ENCODE data around the gene ADCY10. TPM values are rescaled to one million over a fixed set of nuclear protein-coding genes. Genes with fewer than 3 reads are reported as not detected.
A peak's percentile ranks its signal among the peaks of the same experiment; 100 is the strongest.

The ADCY10 gene
- total RNA-seq, result under 1 TPM; 0.10 to 0.70 (median 0.19) TPM
- under 1 TPM; 0.15 to 0.16 TPM for polyA plus RNA-seq
- long read RNA-seq, donor 1, result 0 reads
- long read RNA-seq, donor 2, result 0 reads
- long read RNA-seq, donor 3, result 0 reads

GRCh38 chr1:167913895-167914496 is at the start of gene ADCY10:
TSS of gene ADCY10 (minus strand) at chr1:167914134. CDS start at chr1:167905140, 8,994 bp downstream.
- 87 to 93% methylated on average over 9 of the region's 9 CpGs for WGBS, 2 donors
- ATAC-seq (peak in 3 of 8 donors; percentile 7 to 27 (median 10)), DNase-seq (no peak)
- Histone ChIP-seq H3K27me3 (no peaks in the 10 kb centered on the region), H3K27ac (peak within 1 kb of the TSS in 1 of 10 donors; percentile 49), H3K4me1 (peaks cover 0 to 20% (median 6%) of the 10 kb centered on the region in 9 donors), H3K36me3 (peaks cover 0 to 46% (median 10%) of the 10 kb centered on the region in 9 donors), H3K9me3 (peaks cover 0 to 6% (median 0%) of the 10 kb centered on the region in 11 donors), H3K4me3 (no peak within 1 kb of the TSS)
- TF ChIP-seq CTCF (IDR thresholded peaks at IDR 0.05), result no peak
- intact Hi-C loops (cut with DNase I), result no loop called here

GRCh38 chr1:167957710-167958109 is 43.8 kb upstream of the ADCY10 start:
- no peak for ATAC-seq
- H3K4me1 ChIP-seq, result peaks cover 0 to 15% (median 0%) of the 10 kb centered on the region in 9 donors
- no peak for DNase-seq
- H3K4me3 ChIP-seq, result no peak overlapping the region
- H3K27me3 ChIP-seq, result no peaks in the 10 kb centered on the region
- TF ChIP-seq CTCF (IDR thresholded peaks at IDR 0.05), result no peak
- H3K27ac ChIP-seq, result no peak overlapping the region
- no peaks in the 10 kb centered on the region for H3K9me3 ChIP-seq
- intact Hi-C loops (cut with DNase I), result no loop called here
- peaks cover 0 to 45% (median 11%) of the 10 kb centered on the region in 9 donors for H3K36me3 ChIP-seq

- 96 to 98% methylated on average over 2 of the region's 2 CpGs for WGBS, 2 donors
- no peaks in the 10 kb centered on the region for H3K27me3 ChIP-seq
Observed at GRCh38 chr1:167955915-167956314, 42.0 kb upstream of the ADCY10 start.

DNA sequence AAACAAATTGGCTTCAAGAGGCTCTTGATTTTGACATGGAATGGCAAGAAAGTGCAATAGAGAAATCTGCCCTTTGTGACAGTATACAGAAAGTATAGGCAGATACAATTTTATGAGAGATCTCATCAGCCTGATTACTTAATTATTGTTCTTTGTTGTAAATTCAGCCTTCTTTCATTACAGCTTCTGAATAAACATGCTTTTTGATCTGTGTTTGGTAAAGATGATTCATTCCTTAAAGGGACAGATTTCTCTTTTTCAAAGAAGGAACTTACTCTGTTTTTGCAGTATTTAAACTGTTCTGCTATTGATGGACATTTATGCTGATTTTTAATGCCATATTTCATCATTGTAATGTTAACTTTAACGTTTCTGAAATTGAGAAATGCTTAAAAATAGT is 36.6 kb upstream of the ADCY10 start:
- no peak overlapping the region for H3K4me3 ChIP-seq
- ATAC-seq, result no peak
- intact Hi-C loops (cut with DNase I), result no loop called here
- peaks cover 0 to 52% (median 16%) of the 10 kb centered on the region in 9 donors for H3K36me3 ChIP-seq
- H3K27ac ChIP-seq, result no peak overlapping the region
- H3K27me3 ChIP-seq, result no peaks in the 10 kb centered on the region
- no peak for TF ChIP-seq CTCF (IDR thresholded peaks at IDR 0.05)
- H3K9me3 ChIP-seq, result no peaks in the 10 kb centered on the region
- 64 to 87% methylated on average over 1 of the region's 1 CpG for WGBS, 2 donors
- H3K4me1 ChIP-seq, result peaks cover 0 to 47% (median 18%) of the 10 kb centered on the region in 9 donors
- DNase-seq, result no peak

More at GRCh38 chr1:167955915-167956314, 42.0 kb upstream of the ADCY10 start:
- no peak overlapping the region for H3K27ac ChIP-seq
- H3K4me1 ChIP-seq, result peaks cover 0 to 18% (median 3%) of the 10 kb centered on the region in 9 donors
- H3K4me3 ChIP-seq, result no peak overlapping the region
- no peaks in the 10 kb centered on the region for H3K9me3 ChIP-seq
- no peak for TF ChIP-seq CTCF (IDR thresholded peaks at IDR 0.05)
- DNase-seq (no peak), ATAC-seq (no peak)
- H3K36me3 ChIP-seq, result peaks cover 0 to 50% (median 16%) of the 10 kb centered on the region in 9 donors
- intact Hi-C loops (cut with DNase I), result no loop called here

All from heart right ventricle (tissue), 16 donors.